Measurements from ENCODE around the gene IGDCC3.

- TF ChIP-seq POLR2A (IDR thresholded peaks at IDR 0.05) = no peak
- no peak for TF ChIP-seq CTCF (IDR thresholded peaks at IDR 0.05)
These were observed 43.1 kb downstream of the IGDCC3 start for GRCh38 chr15:65334586-65335231.

Measured in tibial nerve (tissue), 3 donors.